NCI-H748 (cell line): ENCODE measurements around the gene MAGEB2.
A peak's percentile ranks its signal among the peaks of the same experiment; 100 is the strongest.
"Not testable (repeated sequence)": the region's sequence is repeated elsewhere in the genome, so short reads cannot be mapped to it uniquely, and the experiment has no call there.

Source experiments
- DNase-seq: peaks from one replicate; lab custom pipeline; 2025; ENCODE audit not compliant: unreplicated experiment; lab: John Stamatoyannopoulos, UW

Gene MAGEB2

GRCh38 chrX:30215357-30215843, at the start of gene MAGEB2:
MAGEB2 (plus strand) TSS chrX:30215563; CDS start chrX:30218581, 3,018 bp downstream.
- peak; percentile 1 for DNase-seq

GRCh38 chrX:30170900-30171299, 44.5 kb upstream of the MAGEB2 start:
- no peak for DNase-seq

GRCh38 chrX:30181353-30181752, 34.0 kb upstream of the MAGEB2 start:
- no peak for DNase-seq

- no peak for DNase-seq
Observed at GRCh38 chrX:30183554-30183953, 31.8 kb upstream of the MAGEB2 start.

GRCh38 chrX:30190426-30190825, 24.9 kb upstream of the MAGEB2 start:
- DNase-seq = no peak

GRCh38 chrX:30193910-30194309, 21.5 kb upstream of the MAGEB2 start:
- DNase-seq = not testable (repeated sequence)

- DNase-seq = no peak
Observed at GRCh38 chrX:30196322-30196721, 19.0 kb upstream of the MAGEB2 start.

- no peak for DNase-seq
Observed at GRCh38 chrX:30212172-30212571, 3.2 kb upstream of the MAGEB2 start.

GRCh38 chrX:30217465-30217864, 2.1 kb downstream of the MAGEB2 start:
- no peak for DNase-seq

- DNase-seq = no peak
Observed at GRCh38 chrX:30219372-30219771, 4.0 kb downstream of the MAGEB2 start.

GRCh38 chrX:30220661-30221060, 5.3 kb downstream of the MAGEB2 start:
- DNase-seq = no peak

- no peak for DNase-seq
Observed at GRCh38 chrX:30224536-30224935, 9.2 kb downstream of the MAGEB2 start.

- no peak for DNase-seq
Observed at GRCh38 chrX:30228526-30228925, 13.2 kb downstream of the MAGEB2 start.

GRCh38 chrX:30230395-30230794, 15.0 kb downstream of the MAGEB2 start, which contains the start of gene MAGEB3:
MAGEB3 (plus strand) TSS chrX:30230657; CDS start chrX:30235925, 5,268 bp downstream.
- no peak for DNase-seq

- DNase-seq = no peak
Observed at GRCh38 chrX:30241724-30242415, 26.5 kb downstream of the MAGEB2 start, which contains the start of gene MAGEB4. MAGEB4 (plus strand) TSS chrX:30242000; CDS start chrX:30242136, 136 bp downstream.

GRCh38 chrX:30246769-30247489, 31.6 kb downstream of the MAGEB2 start, which contains the start of gene MAGEB1:
MAGEB1 (plus strand) TSS chrX:30247146; CDS start chrX:30250494, 3,348 bp downstream.
- no peak for DNase-seq

- DNase-seq = no peak
Observed at GRCh38 chrX:30248854-30249253, 33.5 kb downstream of the MAGEB2 start.

GRCh38 chrX:30253257-30253656, 37.9 kb downstream of the MAGEB2 start:
- no peak for DNase-seq

GRCh38 chrX:30259927-30260326, 44.6 kb downstream of the MAGEB2 start:
- no peak for DNase-seq

- no peak for DNase-seq
Observed at GRCh38 chrX:30261012-30261411, 45.6 kb downstream of the MAGEB2 start.

GRCh38 chrX:30262763-30263162, 47.4 kb downstream of the MAGEB2 start:
- no peak for DNase-seq
